Endodermal cell (in vitro differentiated cells): ENCODE data around the gene ACAP1. TPM values are rescaled to one million over a fixed set of nuclear protein-coding genes. Genes with fewer than 3 reads are reported as not detected.
"Not testable (repeated sequence)": the region's sequence is repeated elsewhere in the genome, so short reads cannot be mapped to it uniquely, and the experiment has no call there.

ENCODE experiments used
- DNase-seq: peaks from one replicate; pipeline ENCODE4 v3.0.0-alpha.2; 2017
- H3K27ac ChIP-seq: 2 replicates; pipeline ENCODE4 v1.5.1; 2013; ENCODE audit warnings: mild to moderate bottlenecking, low read depth, low read length, moderate library complexity
- H3K27me3 ChIP-seq: 2 replicates; pipeline ENCODE4 v1.6.1; 2013; ENCODE audit warnings: mild to moderate bottlenecking, low read length, moderate library complexity; ENCODE audit not compliant: insufficient read depth, control insufficient read depth, poor library complexity, severe bottlenecking
- H3K36me3 ChIP-seq: 2 replicates; pipeline ENCODE4 v1.7.0; 2013; ENCODE audit warnings: mild to moderate bottlenecking, low read length, moderate library complexity; ENCODE audit not compliant: control insufficient read depth, insufficient read depth
- H3K4me1 ChIP-seq: one replicate; pipeline ENCODE4 v1.7.0; 2013; ENCODE audit warnings: low read length; ENCODE audit not compliant: control insufficient read depth, insufficient read depth
- H3K4me3 ChIP-seq: 2 replicates; pipeline ENCODE4 v1.5.1; 2013; ENCODE audit warnings: mild to moderate bottlenecking, low read length, moderate library complexity
- H3K9ac ChIP-seq: 2 replicates; pipeline ENCODE4 v1.6.1; 2013; ENCODE audit warnings: mild to moderate bottlenecking, low read length, moderate library complexity; ENCODE audit not compliant: poor library complexity, severe bottlenecking; ENCODE audit errors: extremely low read depth
- H3K9me3 ChIP-seq: 2 replicates; pipeline ENCODE4 v1.6.1; 2013; ENCODE audit warnings: mild to moderate bottlenecking, low read length, moderate library complexity; ENCODE audit not compliant: control insufficient read depth
- H3K27ac Mint-ChIP-seq: 2 replicates; pipeline ENCODE4 v1.8.0; 2020; ENCODE audit warnings: mixed read lengths
- H3K27me3 Mint-ChIP-seq: 2 replicates; pipeline ENCODE4 v1.8.0; 2021; ENCODE audit warnings: mild to moderate bottlenecking, mixed read lengths; ENCODE audit not compliant: insufficient read depth
- H3K36me3 Mint-ChIP-seq: 2 replicates; pipeline ENCODE4 v1.8.0; 2020; ENCODE audit warnings: low read depth, mixed read lengths
- H3K4me1 Mint-ChIP-seq: 2 replicates; pipeline ENCODE4 v1.8.0; 2020; ENCODE audit warnings: mixed read lengths
- H3K4me3 Mint-ChIP-seq: 2 replicates; pipeline ENCODE4 v1.8.0; 2020; ENCODE audit warnings: mild to moderate bottlenecking, moderate library complexity, mixed read lengths
- H3K9me3 Mint-ChIP-seq: 2 replicates; pipeline ENCODE4 v1.8.0; 2020; ENCODE audit warnings: mild to moderate bottlenecking, mixed read lengths
- CTCF ChIP-seq: fragments of 200-600 bp; sonication (generic); conservative IDR thresholded peaks from 2 replicates; pipeline ENCODE4 v1.5.0; 2021; ENCODE audit warnings: antibody characterized with exemption, mild to moderate bottlenecking
- WGBS, 2 experiments: methylation state at CpG; one replicate each; pipeline versions ENCODE4 v1.1.5 to v1.1.7; 2013; ENCODE audit warnings: missing lambda C conversion rate in 2 of 2, mixed read lengths in 1 of 2; ENCODE audit not compliant: insufficient coverage in 1 of 2, insufficient read length in 1 of 2; 5-methylcytosine and 5-hydroxymethylcytosine counted together
- total RNA-seq, 2 donors: library from RNA; stranded (reverse); fragmentation: NEBNext Ultra II Directional in 1 of 2; extraction: Animal tissue kit (Norgen Biotek cat#: 25700) in 1 of 2; gene quantifications; 2 replicates in 1 of 2; 3 replicates in 1 of 2; pipeline ENCODE4 v1.2.1, GENCODE V29; 2021

ACAP1 gene
- total RNA-seq, 2 donors from 2014 or later, result 4.5 to 8.4 TPM

GRCh38 chr17:7334938-7335538 is 1.3 kb upstream of the ACAP1 start:
- Mint-ChIP-seq H3K27ac (no peak overlapping the region), H3K4me3 (no peak overlapping the region)

GRCh38 chr17:7335765-7336164 is 564 bp upstream of the ACAP1 start:
- H3K36me3 Mint-ChIP-seq, H3K36me3 ChIP-seq, H3K9me3 Mint-ChIP-seq, H3K9me3 ChIP-seq, H3K27me3 Mint-ChIP-seq, H3K9ac ChIP-seq, H3K27ac Mint-ChIP-seq, DNase-seq, H3K4me3 ChIP-seq, H3K27ac ChIP-seq, H3K4me3 Mint-ChIP-seq, H3K4me1 ChIP-seq, H3K27me3 ChIP-seq: not testable (repeated sequence)
- WGBS, 2 experiments, result 89 to 98% methylated on average over 10 to 13 of the region's 13 CpGs
- H3K4me1 Mint-ChIP-seq, result peaks cover 10% of the 10 kb centered on the region

More at GRCh38 chr17:7334938-7335538, 1.3 kb upstream of the ACAP1 start:
- no peak for TF ChIP-seq CTCF
- Histone ChIP-seq H3K27ac (no peak overlapping the region), H3K4me3 (no peak overlapping the region), H3K9me3 (no peaks in the 10 kb centered on the region), H3K9ac (no peak overlapping the region), H3K36me3 (no peaks in the 10 kb centered on the region), H3K27me3 (no peaks in the 10 kb centered on the region), H3K4me1 (no peaks in the 10 kb centered on the region)
- Mint-ChIP-seq H3K27me3 (no peaks in the 10 kb centered on the region), H3K9me3 (no peaks in the 10 kb centered on the region), H3K36me3 (no peaks in the 10 kb centered on the region), H3K4me1 (peaks cover 10% of the 10 kb centered on the region)
- no peak for DNase-seq
- WGBS, 2 experiments, result 86 to 95% methylated on average over 2 to 3 of the region's 3 CpGs

- not testable (repeated sequence) for H3K27ac Mint-ChIP-seq, H3K4me1 ChIP-seq, H3K27me3 Mint-ChIP-seq, H3K9me3 ChIP-seq, H3K9ac ChIP-seq, H3K27me3 ChIP-seq, H3K4me3 Mint-ChIP-seq, H3K4me3 ChIP-seq, H3K36me3 Mint-ChIP-seq, H3K36me3 ChIP-seq, DNase-seq, H3K27ac ChIP-seq, H3K9me3 Mint-ChIP-seq
- peaks cover 10% of the 10 kb centered on the region for H3K4me1 Mint-ChIP-seq
- WGBS, 2 experiments, result 79 to 86% methylated on average over 7 of the region's 7 CpGs
Observed at GRCh38 chr17:7337600-7337999, 1.3 kb downstream of the ACAP1 start.

- 60 to 88% methylated on average over 1 of the region's 2 CpGs for WGBS, 2 experiments
- Histone ChIP-seq H3K4me1 (no peaks in the 10 kb centered on the region), H3K9me3 (no peaks in the 10 kb centered on the region), H3K9ac (no peak overlapping the region), H3K27ac (no peak overlapping the region), H3K27me3 (no peaks in the 10 kb centered on the region), H3K36me3 (no peaks in the 10 kb centered on the region), H3K4me3 (no peak overlapping the region)
- no peaks in the 10 kb centered on the region for H3K36me3 Mint-ChIP-seq
- no peak overlapping the region for H3K4me3 Mint-ChIP-seq
- peaks cover 10% of the 10 kb centered on the region for H3K4me1 Mint-ChIP-seq
- H3K27me3 Mint-ChIP-seq, result no peaks in the 10 kb centered on the region
- no peak for TF ChIP-seq CTCF
- H3K9me3 Mint-ChIP-seq, result no peaks in the 10 kb centered on the region
- no peak overlapping the region for H3K27ac Mint-ChIP-seq
- DNase-seq, result no peak
Observed at GRCh38 chr17:7340179-7340578, 3.9 kb downstream of the ACAP1 start.
